GM18909 (cell line): ENCODE data around the gene TTC28.

Experiments used
- ATAC-seq: cut with Tn5 transposase; IDR thresholded peaks from one replicate; pipeline ENCODE4 v1.9.1; 2021; ENCODE audit warnings: mild to moderate bottlenecking; ENCODE audit not compliant: unreplicated experiment, poor library complexity

TTC28 gene

DNA sequence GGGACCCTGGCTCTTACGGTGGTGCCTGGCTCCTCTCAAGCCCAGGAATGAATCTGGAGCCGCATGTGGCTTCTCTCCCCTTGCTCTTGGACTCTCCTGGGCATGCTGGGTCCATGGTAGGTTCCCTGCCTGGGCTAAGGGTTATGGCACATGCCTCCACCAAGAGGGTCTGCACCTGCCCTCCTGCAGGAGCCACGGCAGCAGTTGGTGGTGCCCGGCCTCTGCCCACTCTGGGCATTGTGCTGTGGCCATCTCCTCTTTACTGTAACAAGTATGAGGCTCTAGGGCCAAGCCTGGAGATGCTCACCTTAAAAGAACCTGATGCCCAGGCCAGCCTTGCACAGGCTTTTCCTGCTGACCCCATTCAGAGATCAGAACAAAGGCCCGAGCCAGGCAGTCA lies 656.6 kb downstream of the TTC28 start:
- no peak for ATAC-seq

- ATAC-seq: no peak
Observed at GRCh38 chr22:28021998-28022660, 657.5 kb downstream of the TTC28 start.

DNA sequence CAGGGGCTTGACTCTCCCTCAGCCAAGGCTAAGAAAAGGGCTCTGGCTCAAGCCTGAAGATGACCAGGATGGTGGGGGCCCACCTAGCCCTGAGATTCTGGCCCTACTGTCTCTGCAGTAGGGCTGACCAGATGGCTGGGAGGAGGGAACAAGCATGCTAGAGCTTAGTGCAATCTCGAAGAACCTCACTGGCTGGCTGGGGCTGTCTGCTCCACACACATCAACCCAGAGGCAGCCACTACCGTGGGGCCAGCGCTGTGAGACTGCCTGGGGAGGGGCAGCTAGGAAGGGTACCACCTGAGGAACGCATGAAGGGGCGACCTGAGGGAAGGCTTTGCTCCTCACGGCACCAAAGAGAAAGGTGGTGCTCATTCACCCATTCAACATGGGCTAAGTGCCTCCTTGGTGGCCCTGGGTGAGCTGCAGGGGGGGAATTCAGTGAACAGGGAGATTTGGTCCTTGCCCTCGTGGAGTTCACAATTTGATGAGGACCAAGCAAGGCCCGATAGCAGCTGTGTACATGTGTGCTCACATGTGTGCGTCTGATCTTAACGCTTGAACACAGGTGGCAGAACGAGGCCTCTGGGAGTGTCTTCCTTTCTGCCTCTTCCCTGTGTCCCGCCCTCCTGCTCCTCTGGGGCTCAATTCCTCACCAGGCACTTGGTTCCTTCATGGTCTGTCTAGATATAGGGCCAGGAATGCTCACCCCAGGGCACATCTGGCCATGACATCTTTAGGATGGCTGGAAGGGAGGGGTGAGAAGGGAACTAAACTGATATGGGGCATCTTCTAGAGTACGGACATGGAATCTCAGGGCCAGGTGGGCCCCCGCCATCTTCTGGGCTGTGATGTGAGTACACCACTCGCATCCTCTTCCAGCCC lies 658.3 kb downstream of the TTC28 start:
- no peak for ATAC-seq

DNA sequence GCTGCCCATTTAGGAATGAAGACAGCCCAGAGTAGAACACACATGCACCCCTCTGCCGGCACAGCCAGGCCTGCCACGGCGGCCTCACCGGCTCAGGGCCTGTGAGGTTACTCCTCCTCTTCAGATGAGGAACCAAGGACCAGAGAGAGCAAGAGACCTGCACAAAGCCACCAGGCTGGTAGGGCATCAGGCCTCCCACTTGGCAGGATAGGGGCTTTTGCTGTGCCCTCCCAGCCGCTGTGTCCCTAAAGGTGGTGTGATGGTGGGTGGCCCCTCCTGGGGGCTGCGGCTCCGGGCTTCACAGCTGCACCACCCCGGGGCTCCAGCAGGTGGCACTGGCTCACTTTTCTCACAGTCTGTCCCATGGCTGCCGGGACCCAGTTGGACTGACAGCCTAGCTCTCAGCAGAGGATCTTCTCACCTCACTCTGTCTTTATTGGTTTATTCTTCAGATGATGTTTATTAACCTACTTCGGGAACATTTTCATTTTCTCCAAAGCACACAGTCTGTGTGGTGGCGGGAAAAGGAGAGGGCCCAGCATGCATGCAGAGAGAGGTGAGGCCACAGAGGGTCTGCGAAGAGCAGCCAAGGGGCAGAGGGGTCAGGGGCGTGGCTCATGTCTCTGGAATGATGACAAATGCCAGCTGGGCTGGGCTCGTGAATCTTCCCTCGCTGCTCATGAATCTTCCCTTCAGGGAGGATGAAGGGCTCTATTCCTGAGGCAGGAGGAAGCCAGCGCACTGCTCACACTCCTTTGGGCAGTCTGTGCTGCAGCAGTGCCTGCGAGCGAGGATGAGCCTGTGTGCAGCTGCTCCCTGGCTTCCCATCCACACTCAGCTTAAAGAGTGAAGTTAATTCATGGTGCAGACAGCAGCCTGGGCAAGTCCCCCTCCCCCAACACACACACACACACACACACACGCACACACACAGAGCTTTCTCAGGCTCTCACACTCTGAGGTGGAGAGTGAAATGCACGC lies 659.5 kb downstream of the TTC28 start:
- ATAC-seq: peak; percentile 44

GRCh38 chr22:28019360-28019759 lies 660.3 kb downstream of the TTC28 start:
- ATAC-seq: no peak

DNA sequence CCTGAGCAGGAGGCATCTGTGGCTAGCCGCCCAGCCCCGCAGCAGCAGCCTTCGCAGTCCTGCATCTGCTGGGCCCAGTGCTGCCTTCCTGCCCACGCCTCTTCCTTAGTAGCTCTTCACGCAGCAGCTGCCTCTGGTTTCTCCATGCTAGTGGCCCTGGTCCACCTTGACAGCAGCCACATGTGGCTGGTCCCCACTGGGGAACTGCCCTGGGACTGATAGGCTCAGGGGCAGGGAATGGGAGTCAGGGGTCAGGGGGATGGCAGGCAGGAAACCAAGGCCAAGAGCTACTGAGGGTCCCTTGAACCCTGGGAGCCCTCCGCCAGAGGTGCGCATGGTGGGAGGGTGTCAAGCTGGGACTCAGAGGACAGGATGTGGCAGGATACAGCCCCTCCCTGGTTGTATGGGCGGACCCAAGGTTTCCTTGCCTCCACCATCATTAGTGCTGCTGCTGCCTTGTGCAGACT lies 661.1 kb downstream of the TTC28 start:
- no peak for ATAC-seq

- ATAC-seq: no peak
Observed at GRCh38 chr22:28017859-28018258, 661.8 kb downstream of the TTC28 start.

GRCh38 chr22:28017558-28017820 lies 662.2 kb downstream of the TTC28 start:
- no peak for ATAC-seq

DNA sequence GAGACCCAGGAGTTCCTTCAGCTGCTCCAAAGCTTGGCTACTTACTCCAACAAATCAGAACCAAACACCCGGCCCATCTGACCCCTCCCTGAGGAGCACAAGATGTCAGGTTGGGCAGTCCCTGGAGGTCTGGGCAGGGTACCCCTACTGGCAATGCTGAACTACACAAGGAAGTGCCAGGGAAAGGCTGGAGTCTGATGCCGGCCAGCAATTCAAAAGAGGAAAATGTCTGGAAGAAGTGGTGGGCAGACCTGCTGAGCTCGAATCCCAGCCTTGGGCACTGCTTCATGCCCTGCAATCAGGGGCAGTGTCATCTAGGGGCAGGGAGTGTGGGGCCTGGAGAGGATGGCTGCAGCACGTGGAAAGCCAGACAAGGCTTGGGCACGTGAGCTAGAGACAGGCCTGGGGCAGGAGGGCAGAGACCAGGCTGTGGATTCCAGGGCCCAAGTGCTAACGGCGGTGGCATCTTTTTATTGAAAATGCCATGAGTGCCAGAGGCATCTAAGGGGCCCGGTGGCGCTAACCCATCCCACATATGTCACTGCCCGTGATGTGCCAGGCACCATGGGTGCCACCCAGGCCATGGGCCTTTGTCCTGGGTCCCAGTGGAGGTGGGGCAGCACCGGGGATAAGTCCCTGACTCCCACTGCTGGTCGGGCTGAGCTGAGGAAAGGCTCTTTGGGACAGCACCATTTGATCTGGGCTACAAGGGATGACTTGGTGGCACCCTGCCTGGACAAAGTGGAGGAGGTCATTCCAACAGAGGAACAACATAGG lies 662.7 kb downstream of the TTC28 start:
- ATAC-seq: no peak

- ATAC-seq: no peak
Observed at GRCh38 chr22:28015676-28016601, 663.7 kb downstream of the TTC28 start.

DNA sequence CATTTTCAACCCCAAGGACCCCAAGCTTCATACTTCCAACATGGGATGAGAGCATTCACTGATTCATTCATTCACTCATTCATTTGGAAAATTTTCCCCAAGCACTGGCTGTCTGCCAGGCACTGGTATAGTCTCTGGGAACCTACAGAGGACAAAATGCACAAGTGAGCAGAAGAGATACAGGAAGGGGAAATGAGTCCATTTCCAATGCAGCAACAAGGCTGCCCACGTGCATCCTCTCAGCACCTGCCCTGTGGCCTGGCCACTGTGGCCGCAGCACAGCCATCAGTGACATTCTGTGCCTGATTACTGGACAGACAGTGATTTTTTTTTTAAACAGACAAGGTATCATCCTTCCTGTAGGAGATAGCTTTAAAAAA lies 664.6 kb downstream of the TTC28 start:
- no peak for ATAC-seq

- no peak for ATAC-seq
Observed at GRCh38 chr22:28014211-28015045, 665.2 kb downstream of the TTC28 start.

- ATAC-seq: no peak
Observed at GRCh38 chr22:28013611-28014010, 666.0 kb downstream of the TTC28 start.

GRCh38 chr22:28012832-28013460 lies 666.7 kb downstream of the TTC28 start:
- ATAC-seq: no peak

DNA sequence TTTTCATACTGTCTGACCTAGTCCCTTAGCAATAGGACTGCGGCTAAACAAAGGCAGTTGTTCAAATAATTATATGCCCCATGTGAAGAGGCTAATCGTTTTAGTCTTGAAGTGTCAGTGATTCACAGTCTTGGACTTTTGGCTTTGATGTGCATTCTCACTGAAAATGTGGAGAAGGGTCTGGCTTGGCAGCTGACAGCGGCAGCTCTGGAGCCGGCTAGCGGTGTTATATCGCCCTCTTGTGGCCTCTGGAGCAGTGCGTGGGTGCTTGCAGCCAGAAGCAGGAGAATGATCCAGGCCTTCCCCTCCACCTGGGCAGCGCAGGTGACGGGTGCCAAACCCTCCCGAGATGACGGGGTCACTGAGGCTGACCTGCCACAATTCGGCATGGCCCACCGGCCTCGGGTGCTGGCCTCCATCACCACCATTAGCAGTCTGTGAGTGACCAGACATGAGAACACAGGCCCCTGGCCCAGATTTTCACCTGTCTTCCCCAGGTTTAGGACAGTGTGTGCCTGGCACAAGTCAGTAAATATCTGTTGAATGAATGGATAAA lies 670.3 kb downstream of the TTC28 start:
- ATAC-seq: no peak

DNA sequence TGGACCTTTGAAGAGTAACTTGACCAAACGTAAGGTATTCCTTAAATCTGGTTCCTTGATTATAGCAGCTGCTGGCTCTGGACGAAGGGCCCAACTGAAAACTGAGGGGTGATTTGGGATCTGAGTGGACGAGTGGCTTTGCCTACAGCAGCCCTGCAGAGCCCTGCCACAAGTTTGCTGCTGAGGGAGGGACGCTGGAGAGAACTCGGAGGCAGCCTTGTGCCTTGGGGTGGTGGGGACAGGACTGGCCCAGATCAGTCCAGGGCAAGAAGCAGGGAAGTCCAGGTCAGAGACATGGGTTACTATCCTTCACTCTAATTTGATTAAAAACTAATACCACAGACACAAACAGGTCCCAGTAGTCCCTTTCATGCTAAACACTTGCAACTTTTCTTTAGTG lies 671.0 kb downstream of the TTC28 start:
- no peak for ATAC-seq

- no peak for ATAC-seq
Observed at GRCh38 chr22:28008056-28008455, 671.6 kb downstream of the TTC28 start.
